Thyroid gland (tissue), 4 donors: ENCODE measurements around the gene CALHM2. TPM values are rescaled to one million over a fixed set of nuclear protein-coding genes. Genes with fewer than 3 reads are reported as not detected.
A peak's percentile ranks its signal among the peaks of the same experiment; 100 is the strongest.

Experiments
- DNase-seq, 2 donors: peaks; one replicate each; pipeline ENCODE4 v3.0.0-alpha.2; 2019
- H3K27ac ChIP-seq, 3 donors: fragments of 200-600 bp; sonication (generic); 1 replicate in 2 of 3; 2 replicates in 1 of 3; pipeline ENCODE4 v1.5.1; 2016 to 2019; ENCODE audit warnings: mild to moderate bottlenecking in 1 of 3, moderate library complexity in 1 of 3
- H3K27me3 ChIP-seq: fragments of 200-600 bp; sonication (generic); one replicate; pipeline ENCODE4 v1.5.1; 2019
- H3K36me3 ChIP-seq, 2 donors: fragments of 200-600 bp; sonication (generic); one replicate each; pipeline ENCODE4 v1.5.1; 2016 to 2019
- H3K4me1 ChIP-seq, 2 donors: fragments of 200-600 bp; sonication (generic); one replicate each; pipeline ENCODE4 v1.5.1; 2017 to 2019
- H3K4me3 ChIP-seq, 3 donors: fragments of 200-600 bp; sonication (generic); replicated peaks in 1 of 3; 1 replicate in 2 of 3; 2 replicates in 1 of 3; pipeline ENCODE4 v1.5.1; 2016; ENCODE audit warnings: mild to moderate bottlenecking in 1 of 3
- H3K9me3 ChIP-seq: fragments of 200-600 bp; sonication (generic); one replicate; pipeline ENCODE4 v1.5.1; 2017
- CTCF ChIP-seq, 6 experiments: fragments of 200-600 bp in 3 of 6; fragments of 450-650 bp in 3 of 6; sonication (generic) in 3 of 6; IDR thresholded peaks; one replicate each; pipeline ENCODE4 v1.5.1; 2016 to 2019; ENCODE audit warnings: antibody characterized with exemption in 6 of 6, mild to moderate bottlenecking in 2 of 6, inconsistent platforms in 1 of 6, moderate library complexity in 1 of 6
- POLR2A ChIP-seq, 2 donors: fragments of 450-650 bp; IDR thresholded peaks; one replicate each; pipeline ENCODE4 v1.6.1; 2017; ENCODE audit warnings: antibody characterized with exemption in 2 of 2, mild to moderate bottlenecking in 2 of 2, moderate library complexity in 1 of 2
- WGBS, 2 donors: methylation state at CpG; one replicate each; pipeline ENCODE4 v1.1.5; 2017; 5-methylcytosine and 5-hydroxymethylcytosine counted together
- intact Hi-C: fragments of 100-400 bp; cut with DNase I; formaldehyde crosslinking; loops from one replicate; pipeline ENCODE4 v1.15.1; 2023
- total RNA-seq, 4 donors: library from RNA; depleted of rRNA; stranded (reverse); fragments of >200 nt; gene quantifications; one replicate each; pipeline ENCODE4 v1.2.3, GENCODE V29; 2016

Gene CALHM2
- total RNA-seq, 4 donors from 2014 or later = 16.0 to 47.3 (median 32.8) TPM

GRCh38 chr10:103498936-103499638, 46.9 kb upstream of the CALHM2 start:
- Histone ChIP-seq H3K4me1 (peaks cover 0 to 8% of the 10 kb centered on the region in 2 donors), H3K4me3 (no peak overlapping the region), H3K27me3 (peaks cover 10% of the 10 kb centered on the region), H3K9me3 (no peaks in the 10 kb centered on the region), H3K27ac (no peak overlapping the region), H3K36me3 (no peaks in the 10 kb centered on the region)
- no peak for TF ChIP-seq POLR2A (IDR thresholded peaks at IDR 0.05)
- TF ChIP-seq CTCF (IDR thresholded peaks at IDR 0.05) = no peak
- 73 to 83% methylated on average over 5 of the region's 5 CpGs for WGBS, 2 donors
- intact Hi-C loops = no loop called here
- no peak for DNase-seq

GRCh38 chr10:103497161-103497915, 45.2 kb upstream of the CALHM2 start:
- 84 to 91% methylated on average over 8 of the region's 8 CpGs for WGBS, 2 donors
- Histone ChIP-seq H3K36me3 (no peaks in the 10 kb centered on the region), H3K4me1 (peaks cover 0 to 16% of the 10 kb centered on the region in 2 donors), H3K27me3 (peaks cover 16% of the 10 kb centered on the region), H3K4me3 (no peak overlapping the region), H3K27ac (no peak overlapping the region), H3K9me3 (no peaks in the 10 kb centered on the region)
- no peak for TF ChIP-seq POLR2A (IDR thresholded peaks at IDR 0.05)
- TF ChIP-seq CTCF (IDR thresholded peaks at IDR 0.05) = no peak
- DNase-seq = no peak
- intact Hi-C loops = no loop called here

- intact Hi-C loops = no loop called here
- DNase-seq = no peak
- Histone ChIP-seq H3K27ac (no peak overlapping the region), H3K4me3 (no peak overlapping the region), H3K9me3 (no peaks in the 10 kb centered on the region), H3K4me1 (peaks cover 0 to 16% of the 10 kb centered on the region in 2 donors), H3K36me3 (no peaks in the 10 kb centered on the region), H3K27me3 (peaks cover 16% of the 10 kb centered on the region)
- TF ChIP-seq POLR2A (IDR thresholded peaks at IDR 0.05) = no peak
- no peak for TF ChIP-seq CTCF (IDR thresholded peaks at IDR 0.05)
- 86 to 90% methylated on average over 3 of the region's 3 CpGs for WGBS, 2 donors
Measured at GRCh38 chr10:103495321-103495720, 43.2 kb upstream of the CALHM2 start.

- Histone ChIP-seq H3K36me3 (no peaks in the 10 kb centered on the region), H3K9me3 (no peaks in the 10 kb centered on the region), H3K27me3 (peaks cover 16% of the 10 kb centered on the region), H3K4me1 (peaks cover 0 to 16% of the 10 kb centered on the region in 2 donors), H3K27ac (no peak overlapping the region), H3K4me3 (peak overlapping the region in 1 of 3 donors; percentile 42)
- no peak for DNase-seq
- TF ChIP-seq CTCF (IDR thresholded peaks at IDR 0.05) = no peak
- TF ChIP-seq POLR2A (IDR thresholded peaks at IDR 0.05) = no peak
- WGBS, 2 donors = 3 to 5% methylated on average over 5 to 13 of the region's 92 CpGs
- intact Hi-C loops = no loop called here
Measured at GRCh38 chr10:103493916-103494877, 42.0 kb upstream of the CALHM2 start.
